HTERT RPE-1 (cell line): ENCODE data around the gene NDUFAF2.
"Not testable (repeated sequence)": the region's sequence is repeated elsewhere in the genome, so short reads cannot be mapped to it uniquely, and the experiment has no call there.

ENCODE experiments used
- in situ Hi-C: fragments of 300-500 bp; cut with MboI; formaldehyde crosslinking; loops from 4 replicates; pipeline ENCODE4 v1.14.3; 2020; ENCODE audit warnings: low sequenced_read_pairs

Gene NDUFAF2

DNA sequence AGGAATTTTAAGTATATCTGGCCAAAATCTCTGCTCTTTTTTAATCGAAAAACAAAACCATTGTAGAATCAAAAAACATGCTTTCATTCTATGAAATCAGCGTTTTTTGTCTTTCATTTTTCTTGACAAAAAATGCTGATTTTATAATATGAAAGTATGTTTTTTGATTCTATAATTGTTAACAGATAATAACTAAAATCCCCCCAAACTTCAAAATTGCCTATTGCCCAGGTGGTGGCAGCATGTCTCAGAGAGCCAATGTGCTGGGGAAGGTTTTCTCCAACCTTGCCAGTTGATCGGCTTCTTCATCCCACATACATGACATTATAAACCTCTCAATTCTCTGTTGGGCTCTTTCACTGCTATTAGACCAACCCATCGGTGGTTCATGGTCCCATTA is 222.4 kb downstream of the NDUFAF2 start:
- in situ Hi-C loops, result no loop called here

DNA sequence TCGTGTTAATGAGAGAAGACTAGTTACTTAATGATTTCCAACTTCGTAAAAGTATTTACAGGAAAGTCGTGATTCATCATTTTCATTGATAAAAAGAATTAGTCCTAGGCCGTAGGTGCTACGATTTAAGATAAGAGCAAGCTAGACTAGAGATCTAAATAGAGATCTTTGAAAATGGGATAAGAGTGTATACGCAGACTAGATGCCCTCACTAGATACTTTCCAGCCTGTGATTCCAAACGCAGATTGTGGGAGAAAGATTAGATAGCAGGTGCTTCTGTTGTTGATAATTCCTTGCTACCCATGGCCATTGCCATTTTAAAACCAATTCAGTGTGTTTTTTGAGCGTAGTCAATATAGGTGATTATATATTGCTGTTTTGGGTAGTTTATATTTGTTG is 223.9 kb downstream of the NDUFAF2 start:
- in situ Hi-C loops, result no loop called here

DNA sequence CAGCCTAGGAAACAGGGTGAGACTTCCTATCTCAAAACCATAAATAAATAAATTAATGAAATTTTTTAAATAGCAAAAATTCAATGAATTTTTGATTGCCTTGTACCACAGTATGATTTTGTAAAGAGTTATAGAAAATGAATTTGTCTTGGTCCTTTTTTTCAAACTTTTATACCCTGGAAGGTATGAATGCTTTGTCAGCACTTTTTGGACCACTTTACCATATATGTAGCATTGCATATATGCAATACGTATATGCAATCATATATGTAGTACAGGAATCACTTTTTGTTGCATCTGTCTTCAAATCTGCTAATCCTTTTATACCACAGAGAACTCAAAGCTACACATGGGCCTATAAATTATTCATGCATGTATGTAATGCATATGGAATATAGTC is 226.5 kb downstream of the NDUFAF2 start:
- in situ Hi-C loops, result no loop called here

DNA sequence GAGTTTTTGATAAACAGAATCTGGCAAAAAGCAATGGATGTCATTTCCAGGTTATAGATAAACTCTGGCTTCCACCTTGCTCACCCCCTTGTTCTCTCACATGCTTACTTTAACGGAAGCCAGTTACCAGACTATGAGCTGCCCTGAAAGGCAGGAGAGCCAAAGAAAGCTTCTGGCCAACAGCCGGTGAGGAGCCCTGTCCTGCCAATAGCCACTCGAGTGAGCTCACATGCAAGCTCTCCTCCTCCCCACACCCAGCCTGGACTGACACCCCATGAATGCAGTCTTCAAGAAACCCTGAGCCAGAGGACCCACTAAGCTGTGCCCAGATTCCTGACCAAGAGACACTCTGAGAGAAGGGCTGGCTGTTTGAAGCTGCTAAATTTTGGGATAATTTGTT is 231.6 kb downstream of the NDUFAF2 start:
- in situ Hi-C loops, result no loop called here

DNA sequence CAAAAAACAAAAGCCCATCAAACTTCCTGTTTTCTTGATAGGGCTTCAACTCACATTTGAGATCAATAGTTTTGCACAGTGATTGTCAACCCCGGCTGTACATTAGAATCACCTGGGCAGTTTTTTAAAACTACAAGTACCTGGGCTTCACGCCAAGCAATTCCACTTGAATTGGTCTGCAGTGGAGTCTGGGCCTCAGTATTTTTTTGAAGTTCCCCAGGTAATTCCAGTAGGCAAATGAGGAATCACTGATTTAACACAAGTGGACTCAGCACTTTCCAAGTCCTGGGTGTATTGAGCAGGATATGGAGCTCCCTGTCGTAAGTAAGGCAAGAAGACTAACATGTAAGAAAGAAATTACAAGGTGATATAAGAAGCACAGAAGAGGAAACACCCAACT is 232.1 kb downstream of the NDUFAF2 start:
- in situ Hi-C loops, result no loop called here

DNA sequence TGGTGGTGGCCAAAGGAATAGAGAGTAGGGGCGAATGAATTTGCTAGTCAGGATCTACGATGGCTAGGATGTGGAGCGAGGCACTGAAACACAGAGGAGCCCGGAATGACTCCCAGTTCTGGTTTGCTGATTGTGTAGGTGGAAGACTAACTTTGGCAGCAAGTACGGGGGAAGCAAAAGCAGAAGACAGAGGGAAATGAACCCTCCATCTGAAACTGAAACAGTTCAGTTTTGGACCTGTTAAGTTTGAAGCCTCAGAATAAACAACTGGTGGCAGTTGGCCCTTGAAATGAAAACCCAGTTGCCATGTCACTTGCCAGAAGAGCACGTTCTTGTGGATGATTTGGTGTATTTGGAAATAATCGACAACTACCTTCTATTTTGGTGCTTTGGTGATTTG is 232.7 kb downstream of the NDUFAF2 start:
- in situ Hi-C loops, result no loop called here

DNA sequence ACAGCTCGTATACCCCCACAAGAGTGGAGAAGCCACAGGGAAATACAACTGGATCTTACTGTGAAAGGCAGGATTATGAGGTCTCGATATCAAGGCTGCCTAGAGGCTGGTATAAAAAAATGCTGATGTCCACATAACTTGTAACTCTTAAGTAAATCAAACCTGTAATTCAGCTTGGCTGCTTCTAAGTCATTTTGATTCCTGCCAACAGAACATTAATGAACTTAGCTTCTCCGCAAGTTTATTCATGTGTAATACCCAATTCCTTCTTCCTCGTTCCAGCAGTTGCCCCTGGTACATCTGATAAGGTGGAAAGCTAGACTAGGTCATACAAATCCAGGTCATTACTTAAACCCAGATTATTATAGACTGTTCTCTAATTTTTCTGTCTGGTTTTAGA is 233.7 kb downstream of the NDUFAF2 start:
- in situ Hi-C loops, result no loop called here

DNA sequence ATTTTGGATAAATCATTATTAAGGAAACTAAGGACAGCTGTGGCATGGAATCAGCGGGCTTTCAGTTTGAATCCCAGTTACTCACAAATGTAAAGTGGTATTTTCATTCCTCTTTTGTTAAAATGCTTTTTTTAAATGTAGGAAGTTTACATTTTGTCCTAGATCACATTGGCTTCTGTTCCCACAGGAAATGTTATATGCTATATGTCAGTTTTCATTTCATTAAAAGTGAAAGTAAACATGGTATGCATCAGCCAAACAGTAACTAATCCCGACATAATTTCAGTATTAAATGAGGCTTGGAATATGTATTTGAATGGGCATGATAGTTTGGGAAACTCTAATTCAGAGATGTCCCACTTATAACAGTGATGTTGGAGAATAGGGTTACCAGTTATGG is 235.9 kb downstream of the NDUFAF2 start:
- in situ Hi-C loops, result no loop called here

DNA sequence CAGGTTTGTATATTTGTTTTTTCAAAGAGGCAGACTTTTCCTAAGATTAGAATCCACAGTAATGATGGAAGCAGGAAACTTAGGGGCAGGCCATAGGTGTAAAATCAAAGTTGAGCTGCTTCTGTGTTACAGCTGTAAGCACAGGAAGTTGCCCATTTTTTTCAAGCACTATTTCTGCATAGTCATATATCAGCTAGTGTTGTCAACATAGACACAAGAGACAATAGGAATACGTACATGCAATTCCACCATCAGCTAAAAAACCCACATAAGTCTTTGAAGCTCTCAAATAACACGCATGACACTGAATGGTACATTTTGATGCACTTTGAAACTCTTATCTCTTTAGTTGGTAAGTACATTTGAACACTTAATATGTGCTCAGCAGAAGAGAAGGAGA is 237.4 kb downstream of the NDUFAF2 start:
- in situ Hi-C loops, result no loop called here

DNA sequence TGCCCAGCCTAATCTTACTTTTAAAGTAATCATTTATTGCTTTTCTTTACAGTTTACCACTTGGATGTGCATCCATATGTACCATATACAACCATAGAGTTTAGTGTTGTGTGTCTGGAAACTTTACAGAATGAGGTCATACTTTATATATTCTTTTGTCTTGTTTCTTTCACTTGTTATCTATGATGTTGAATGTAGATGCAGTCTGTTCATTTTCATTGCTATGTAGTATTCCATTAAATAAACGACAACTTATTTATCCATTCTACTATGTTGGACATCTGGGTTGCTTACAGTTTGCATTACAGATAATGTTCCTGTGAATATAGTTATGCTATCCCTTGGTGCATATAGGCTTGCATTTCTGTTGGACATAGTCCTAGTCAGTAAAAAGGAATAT is 238.5 kb downstream of the NDUFAF2 start:
- in situ Hi-C loops, result no loop called here

DNA sequence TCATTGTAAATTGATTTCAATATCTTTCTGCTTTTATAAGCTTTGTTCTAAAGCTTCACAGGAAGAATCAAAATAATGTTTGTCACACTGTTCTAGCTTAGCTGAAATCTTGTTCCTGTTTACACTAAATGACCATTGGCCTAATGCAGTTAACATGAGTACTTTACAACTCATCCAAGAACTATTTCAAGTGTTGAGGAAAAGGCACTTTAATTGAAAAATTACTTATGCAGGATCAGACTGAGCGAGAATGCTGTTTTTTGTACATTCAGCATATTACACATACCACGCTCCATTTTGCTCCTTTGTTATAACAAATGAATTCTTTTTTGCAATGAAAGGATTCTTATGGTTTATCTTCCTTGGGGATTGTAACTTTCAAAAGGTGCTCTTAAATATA is 239.7 kb downstream of the NDUFAF2 start:
- in situ Hi-C loops, result no loop called here

DNA sequence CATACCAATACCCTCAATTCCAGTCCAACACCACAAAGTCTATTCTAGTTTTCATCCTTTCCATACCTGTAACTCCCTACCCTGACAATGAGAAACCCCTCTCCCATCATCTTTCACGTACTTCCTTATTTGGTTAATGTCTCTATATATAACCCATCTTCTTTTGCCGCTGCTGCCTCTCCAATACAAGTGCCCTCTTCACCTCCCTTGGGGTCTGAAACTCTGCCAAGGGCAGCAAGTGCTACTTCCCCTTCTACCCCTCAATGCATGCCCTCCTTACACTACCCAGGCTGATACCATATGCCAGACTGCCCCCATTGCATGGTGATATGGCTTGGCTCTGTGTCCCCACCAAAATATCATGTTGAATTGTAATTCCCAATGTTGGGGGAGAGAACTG is 241.6 kb downstream of the NDUFAF2 start:
- in situ Hi-C loops, result no loop called here

DNA sequence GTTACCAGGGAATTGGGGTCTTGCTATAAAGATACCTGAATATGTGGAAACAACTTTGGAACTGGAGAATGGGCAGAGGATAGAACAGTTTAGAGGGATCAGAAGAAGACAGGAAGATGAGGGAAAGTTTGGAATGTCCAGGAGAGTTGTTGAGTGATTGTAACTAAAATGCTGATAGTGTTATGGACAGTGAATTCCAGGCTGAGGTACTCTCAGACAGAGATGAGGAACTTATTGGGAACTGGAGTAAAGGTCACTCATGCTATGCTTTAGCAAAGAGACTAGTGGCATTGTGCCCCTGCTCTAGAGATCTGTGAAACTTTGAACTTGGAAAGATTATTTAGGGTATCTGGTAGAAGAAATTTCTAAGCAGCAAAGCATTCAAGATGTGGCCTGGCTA is 242.3 kb downstream of the NDUFAF2 start:
- in situ Hi-C loops, result not testable (repeated sequence)

DNA sequence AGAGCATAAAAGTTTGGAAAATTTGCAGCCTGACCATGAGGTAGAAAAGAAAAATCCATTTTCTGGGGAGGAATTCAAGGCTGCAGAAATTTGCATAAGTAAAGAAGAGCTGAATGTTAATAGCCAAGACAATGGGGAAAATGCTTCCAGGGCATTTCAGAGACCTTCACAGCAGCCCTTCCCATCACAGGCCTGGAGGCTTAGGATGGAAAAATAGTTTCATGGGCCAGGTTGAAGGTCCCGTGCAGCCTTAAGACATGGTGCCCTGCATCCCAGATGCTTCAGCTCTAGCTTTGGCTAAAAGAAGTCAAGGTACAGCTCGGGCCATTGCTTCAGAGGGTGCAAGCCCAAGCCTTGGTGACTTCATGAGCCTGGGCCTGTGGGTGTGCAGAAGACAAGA is 242.8 kb downstream of the NDUFAF2 start:
- in situ Hi-C loops, result not testable (repeated sequence)

DNA sequence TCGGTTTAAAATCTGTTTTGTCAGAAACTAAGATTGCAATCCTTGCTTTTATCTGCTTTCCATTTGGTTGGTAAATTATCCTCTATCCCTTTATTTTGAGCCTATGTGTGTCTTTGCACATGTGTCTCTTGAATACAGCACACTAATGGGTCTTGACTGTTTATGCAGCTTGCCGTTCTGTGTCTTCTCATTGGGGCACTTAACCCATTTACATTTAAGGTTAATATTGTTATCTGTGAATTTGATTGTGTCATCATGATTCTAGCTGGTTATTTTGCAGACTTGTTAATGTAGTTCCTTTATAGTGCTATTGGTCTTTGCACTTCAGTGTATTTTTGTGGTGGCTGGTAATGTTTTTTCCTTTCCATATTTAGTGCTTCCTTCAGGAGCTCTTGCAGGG is 253.6 kb downstream of the NDUFAF2 start:
- in situ Hi-C loops, result no loop called here

DNA sequence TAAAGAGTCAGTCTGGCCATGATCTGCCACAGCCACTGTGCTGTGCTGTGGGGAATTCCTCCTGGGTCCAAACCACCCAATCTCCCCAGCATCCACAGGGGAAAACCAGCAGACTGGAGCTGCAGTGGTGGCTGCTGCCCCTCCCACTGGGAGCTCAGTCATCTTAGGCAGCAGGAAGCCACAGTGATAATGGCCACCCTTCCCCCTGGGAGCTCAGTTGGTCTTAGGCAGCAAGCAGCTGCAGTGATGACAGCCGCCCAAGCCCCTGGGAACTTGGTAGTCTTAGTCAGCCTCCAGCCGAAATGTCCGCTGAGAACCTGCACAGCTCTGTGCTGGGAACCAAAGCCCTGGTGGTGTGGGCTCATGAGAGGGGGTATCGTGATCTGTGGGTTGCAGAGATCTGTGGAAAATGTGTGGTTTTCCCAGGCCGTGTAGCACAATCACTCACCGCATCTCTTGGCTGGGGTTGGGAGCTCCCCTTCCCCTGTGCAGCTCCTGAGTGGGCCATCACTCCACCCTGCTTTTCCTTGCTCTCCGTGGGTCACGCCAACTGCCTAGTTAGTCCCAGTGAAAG is 255.7 kb downstream of the NDUFAF2 start:
- in situ Hi-C loops, result no loop called here

DNA sequence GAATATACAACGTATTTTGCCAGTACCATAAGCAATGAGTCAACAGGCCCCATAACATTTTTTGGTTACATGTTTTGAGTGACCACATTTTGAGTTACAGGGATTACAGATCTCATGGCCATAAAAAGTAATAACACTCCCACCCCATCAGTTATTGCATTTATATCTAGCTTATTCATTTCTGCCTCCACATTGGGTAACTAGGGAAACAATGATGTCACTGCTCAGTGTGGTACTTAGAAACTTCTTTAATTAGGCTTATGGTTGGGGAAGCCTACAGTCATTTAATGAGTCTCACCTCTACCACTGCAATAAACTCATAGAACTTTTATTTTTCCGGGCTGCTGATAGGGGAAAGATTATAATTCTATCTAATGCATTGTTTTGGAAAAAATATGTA is 257.2 kb downstream of the NDUFAF2 start:
- in situ Hi-C loops, result no loop called here
